ENCODE measurements around the gene FAM161B.

GRCh38 chr14:73949752-73950734, at the start of gene FAM161B, which contains the start of gene COQ6:
- TF ChIP-seq CTCF (IDR thresholded peaks at IDR 0.05) = peak; percentile 23
- TF ChIP-seq JUND (IDR thresholded peaks at IDR 0.05) = no peak
- TF ChIP-seq POLR2AphosphoS5 (IDR thresholded peaks at IDR 0.05; ENCODE audit: low read depth, low read length) = no peak; the same call in 1 of the 2 replicates
- TF ChIP-seq FOXJ3 (CRISPR knock-in tag; IDR thresholded peaks at IDR 0.05) = no peak
- TF ChIP-seq RXRA (IDR thresholded peaks at IDR 0.05; ENCODE audit: borderline replicate concordance, low read depth) = no peak
- TF ChIP-seq RFX5 (IDR thresholded peaks at IDR 0.05; ENCODE audit: low read length) = no peak; the same call in none of the 2 replicates
- TF ChIP-seq REST (IDR thresholded peaks at IDR 0.05; ENCODE audit: low read depth, low read length) = no peak

All from SK-N-SH (cell line).